HUES64 (cell line): ENCODE data around the gene RBM39.
"Not testable (repeated sequence)": the region's sequence is repeated elsewhere in the genome, so short reads cannot be mapped to it uniquely, and the experiment has no call there.

ENCODE experiments used
- H3K27ac ChIP-seq: 2 replicates; pipeline ENCODE4 v1.7.0; 2013; ENCODE audit warnings: low read depth, low read length, inconsistent platforms
- H3K27me3 ChIP-seq: 2 replicates; pipeline ENCODE4 v1.6.1; 2013; ENCODE audit warnings: mild to moderate bottlenecking, low read length; ENCODE audit not compliant: insufficient read depth
- H3K36me3 ChIP-seq: 2 replicates; pipeline ENCODE4 v1.6.1; 2013; ENCODE audit warnings: mild to moderate bottlenecking, low read length; ENCODE audit not compliant: insufficient read depth
- H3K4me1 ChIP-seq: 2 replicates; pipeline ENCODE4 v1.6.1; 2013; ENCODE audit warnings: mild to moderate bottlenecking, low read length, moderate library complexity; ENCODE audit not compliant: insufficient read depth
- H3K4me3 ChIP-seq: 2 replicates; pipeline ENCODE4 v1.5.1; 2013; ENCODE audit warnings: mild to moderate bottlenecking, low read length, moderate library complexity
- H3K9ac ChIP-seq: 2 replicates; pipeline ENCODE4 v1.6.1; 2013; ENCODE audit warnings: mild to moderate bottlenecking, low read depth, low read length
- H3K9me3 ChIP-seq: 2 replicates; pipeline ENCODE4 v1.6.1; 2013; ENCODE audit warnings: low read depth, low read length; ENCODE audit not compliant: insufficient read depth
- WGBS: fragments of 150-250, 120-280 bp; methylation state at CpG from one replicate; pipeline ENCODE4 v1.1.7; 2013; ENCODE audit warnings: missing lambda C conversion rate; 5-methylcytosine and 5-hydroxymethylcytosine counted together

Gene RBM39

DNA sequence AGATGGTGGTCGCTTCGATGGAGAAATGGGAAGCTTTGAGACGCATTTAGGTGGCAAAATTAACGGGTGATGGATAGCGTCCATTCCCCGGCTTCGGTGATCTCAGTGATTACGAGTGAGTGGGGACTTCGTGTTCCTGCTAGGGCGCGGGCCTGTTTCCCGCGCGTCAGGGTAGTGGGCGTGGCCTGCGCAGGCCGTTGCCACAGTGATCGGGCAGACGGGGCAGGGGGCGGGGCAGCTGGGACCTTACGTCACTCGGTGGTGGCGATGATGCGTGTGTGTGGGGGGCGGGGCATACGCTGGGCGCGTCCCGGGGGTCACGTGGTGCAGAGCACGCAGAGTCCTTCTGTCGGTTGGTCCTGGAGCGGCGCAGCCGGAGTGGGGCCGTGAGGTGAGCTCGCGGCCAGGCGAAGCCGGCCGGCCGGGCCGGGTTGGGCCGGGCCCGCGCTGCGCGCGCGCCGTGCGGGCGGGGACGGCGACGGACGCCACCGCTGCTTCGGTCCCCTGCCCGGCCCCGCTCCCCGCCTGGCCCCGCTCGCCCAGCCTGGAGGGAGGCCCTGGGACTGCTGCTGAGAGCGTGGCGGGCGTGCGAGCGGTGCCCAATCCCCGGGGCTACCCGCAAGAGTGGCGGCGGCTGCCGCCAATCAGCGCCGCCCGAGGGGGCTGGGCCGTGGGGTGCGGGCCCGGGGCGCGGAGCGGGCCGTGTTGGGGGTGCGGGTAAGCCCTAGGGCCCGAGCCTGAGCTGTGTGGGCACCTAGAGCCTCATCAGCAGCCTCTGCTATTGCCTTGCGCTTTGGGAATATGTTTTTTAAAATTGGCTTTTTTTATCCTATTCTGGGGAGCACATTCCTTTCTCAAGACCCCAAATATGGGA is 29.9 kb upstream of the RBM39 start, which contains the start of gene PHF20:
PHF20 (plus strand) TSS at position 327 of the 874 bp plus-strand sequence. CDS start 29,508 bp downstream, outside the sequence.
- Histone ChIP-seq H3K4me1 (peaks cover 30% of the 10 kb centered on the region), H3K9ac (peak within 1 kb of the TSS; percentile 81), H3K27ac (peak within 1 kb of the TSS; percentile 67), H3K4me3 (peak within 1 kb of the TSS; percentile 95), H3K36me3 (peaks cover 9% of the 10 kb centered on the region), H3K27me3 (peaks cover 9% of the 10 kb centered on the region), H3K9me3 (no peaks in the 10 kb centered on the region; the same call in 1 of the 2 replicates)
- 4% methylated on average over 86 of the region's 87 CpGs for WGBS

DNA sequence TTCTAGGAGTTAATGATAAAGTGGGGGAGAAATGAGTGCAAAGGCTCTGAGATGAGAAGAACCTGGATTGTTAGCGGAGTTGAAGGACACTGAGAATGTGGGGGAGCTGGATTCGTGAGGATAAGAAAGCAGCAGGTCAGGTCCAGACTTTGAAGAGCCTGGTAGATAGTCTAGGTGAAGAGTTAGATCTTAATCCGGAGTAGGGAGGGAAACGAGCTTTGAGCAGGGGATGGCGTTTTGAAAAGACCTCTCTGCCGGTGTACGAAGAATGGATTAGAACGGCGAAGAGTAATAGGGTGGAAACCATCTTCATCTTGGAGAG is 29.3 kb upstream of the RBM39 start:
- WGBS = 79% methylated on average over 9 of the region's 9 CpGs
- peak overlapping the region; percentile 95 for H3K4me3 ChIP-seq
- H3K9ac ChIP-seq = no peak overlapping the region

DNA sequence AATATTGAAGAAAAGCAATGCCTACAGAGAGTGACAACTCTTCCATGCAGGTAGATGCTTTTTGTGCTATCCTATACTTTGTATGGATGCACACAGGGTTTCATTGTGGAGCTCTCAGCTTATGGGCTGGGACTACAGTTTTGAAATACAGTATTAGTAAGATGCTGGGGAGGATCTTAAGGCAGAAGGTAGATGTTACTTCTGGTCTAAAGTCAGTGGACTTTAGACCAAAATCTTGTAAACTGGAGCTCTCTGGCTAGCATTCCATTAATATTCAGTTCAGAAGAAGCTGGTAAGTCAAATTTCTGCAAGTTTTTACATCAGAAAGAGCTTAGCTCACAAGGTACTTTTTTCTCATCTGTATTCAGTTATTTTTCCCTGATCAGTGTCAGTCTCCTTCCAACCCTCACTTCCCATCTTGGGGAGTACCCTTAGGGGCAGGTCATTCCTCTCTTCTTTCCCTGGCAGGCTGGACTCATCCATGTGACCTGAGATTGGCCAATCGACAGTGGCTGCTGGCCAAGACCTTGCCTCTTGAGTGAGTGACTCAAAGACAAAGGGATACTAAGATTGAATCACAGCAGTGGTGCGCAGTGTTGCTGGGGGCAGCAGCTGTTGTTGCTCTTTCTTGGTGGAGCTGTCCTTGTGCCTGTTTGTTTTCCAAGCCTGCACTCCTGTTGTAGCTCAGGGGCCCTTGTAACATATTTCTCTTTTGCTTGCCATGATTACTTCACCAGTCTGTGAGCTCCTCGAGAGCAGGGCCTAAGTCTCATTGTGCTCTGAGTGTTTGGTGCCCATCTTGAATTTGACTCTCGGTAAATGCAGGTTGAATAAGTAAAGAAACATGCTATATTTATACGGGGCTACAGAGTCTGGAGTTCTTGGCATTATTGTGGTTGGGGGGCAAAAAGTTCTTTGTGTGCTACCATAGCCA is 26.9 kb upstream of the RBM39 start:
- 49% methylated on average over 5 of the region's 5 CpGs for WGBS
- no peaks in the 10 kb centered on the region for H3K36me3 ChIP-seq
- H3K27me3 ChIP-seq = peaks cover 9% of the 10 kb centered on the region
- H3K27ac ChIP-seq = peak overlapping the region; percentile 86
- H3K4me1 ChIP-seq = peaks cover 30% of the 10 kb centered on the region
- peak overlapping the region; percentile 68 for H3K9ac ChIP-seq
- H3K4me3 ChIP-seq = no peak overlapping the region
- no peaks in the 10 kb centered on the region; the same call in 1 of the 2 replicates for H3K9me3 ChIP-seq

More for the DNA sequence above, 29.3 kb upstream of the RBM39 start:
- Histone ChIP-seq H3K9me3 (no peaks in the 10 kb centered on the region; the same call in 1 of the 2 replicates), H3K4me1 (peaks cover 30% of the 10 kb centered on the region), H3K27me3 (peaks cover 9% of the 10 kb centered on the region), H3K36me3 (peaks cover 9% of the 10 kb centered on the region), H3K27ac (no peak overlapping the region)

DNA sequence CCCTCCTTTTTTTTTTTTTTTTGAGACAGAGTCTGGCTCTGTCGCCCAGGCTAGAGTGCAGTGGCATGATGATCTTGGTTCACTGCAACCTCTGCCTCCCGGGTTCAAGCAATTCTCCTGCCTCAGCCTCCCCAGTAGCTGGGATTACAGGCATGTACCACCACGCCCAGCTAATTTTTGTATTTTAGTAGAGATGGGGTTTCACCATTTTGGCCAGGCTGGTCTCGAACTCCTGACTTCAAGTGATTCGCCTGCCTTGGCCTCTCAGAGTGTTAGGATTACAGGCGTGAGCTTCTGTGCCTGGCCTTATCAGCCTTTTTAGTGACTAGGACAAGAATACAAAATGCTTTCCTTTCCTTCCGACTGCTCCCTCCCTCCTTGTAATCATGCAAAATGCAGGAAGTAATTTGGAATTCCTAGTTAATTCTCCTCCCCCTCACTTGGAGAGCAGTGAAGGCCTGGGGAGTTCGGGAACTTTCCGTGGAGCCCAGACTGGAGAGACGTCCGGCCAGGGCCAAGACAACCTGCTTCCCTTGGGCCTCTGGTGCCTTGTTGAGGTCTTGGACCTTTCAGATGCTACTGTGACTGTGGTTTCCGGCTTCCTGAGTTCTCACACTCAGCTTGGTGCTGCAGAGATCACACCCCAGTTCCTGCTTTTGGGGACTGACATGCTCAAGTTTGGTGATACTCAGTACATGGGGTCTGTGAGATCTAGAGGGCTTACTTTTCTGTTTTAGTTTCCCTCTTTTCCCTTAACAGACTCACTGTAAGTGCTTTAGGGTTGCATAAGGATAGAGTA is 25.8 kb upstream of the RBM39 start:
- no peak overlapping the region for H3K4me3 ChIP-seq
- no peaks in the 10 kb centered on the region for H3K36me3 ChIP-seq
- WGBS = 74% methylated on average over 12 of the region's 12 CpGs
- H3K4me1 ChIP-seq = peaks cover 20% of the 10 kb centered on the region
- peak overlapping the region; percentile 53 for H3K9ac ChIP-seq
- peak overlapping the region; percentile 81 for H3K27ac ChIP-seq
- H3K27me3 ChIP-seq = peaks cover 9% of the 10 kb centered on the region
- no peaks in the 10 kb centered on the region; the same call in 1 of the 2 replicates for H3K9me3 ChIP-seq

- H3K4me3 ChIP-seq = no peak overlapping the region
- peaks cover 17% of the 10 kb centered on the region for H3K4me1 ChIP-seq
- H3K27me3 ChIP-seq = peaks cover 9% of the 10 kb centered on the region
- 92% methylated on average over 4 of the region's 4 CpGs for WGBS
- no peaks in the 10 kb centered on the region; the same call in 1 of the 2 replicates for H3K9me3 ChIP-seq
- H3K36me3 ChIP-seq = no peaks in the 10 kb centered on the region
- H3K27ac ChIP-seq = no peak overlapping the region
- no peak overlapping the region for H3K9ac ChIP-seq
Observed at GRCh38 chr20:35766843-35767242, 24.8 kb upstream of the RBM39 start.

DNA sequence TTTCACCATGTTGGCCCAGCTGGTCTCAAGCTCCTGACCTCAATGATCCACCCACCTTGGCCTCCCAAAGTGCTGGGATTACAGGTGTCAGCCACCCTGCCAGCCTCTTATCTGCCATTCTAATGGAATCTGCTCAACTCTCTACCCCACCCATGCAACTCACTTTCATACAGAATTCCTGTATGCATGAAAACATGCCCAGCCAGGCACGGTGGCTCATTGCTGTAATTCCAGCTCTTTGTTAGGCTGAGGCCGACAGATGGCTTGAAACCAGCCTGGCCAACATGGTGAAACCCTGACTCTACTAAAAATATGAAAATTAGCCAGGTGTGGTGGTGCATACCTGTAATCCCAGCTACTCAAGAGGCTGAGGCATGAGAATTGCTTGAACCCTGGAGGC is 22.9 kb upstream of the RBM39 start:
- not testable (repeated sequence) for H3K27ac ChIP-seq, H3K9me3 ChIP-seq, H3K9ac ChIP-seq, H3K4me3 ChIP-seq, H3K36me3 ChIP-seq, H3K27me3 ChIP-seq
- 93% methylated on average over 2 of the region's 2 CpGs for WGBS
- H3K4me1 ChIP-seq = peaks cover 17% of the 10 kb centered on the region

- Histone ChIP-seq H3K9ac (no peak overlapping the region), H3K9me3 (no peaks in the 10 kb centered on the region), H3K36me3 (no peaks in the 10 kb centered on the region), H3K4me3 (no peak overlapping the region), H3K27ac (no peak overlapping the region), H3K27me3 (no peaks in the 10 kb centered on the region), H3K4me1 (no peaks in the 10 kb centered on the region)
- 90% methylated on average over 3 of the region's 3 CpGs for WGBS
Observed at GRCh38 chr20:35762461-35762860, 20.4 kb upstream of the RBM39 start.

- 95% methylated on average over 11 of the region's 11 CpGs for WGBS
- not testable (repeated sequence) for H3K36me3 ChIP-seq, H3K4me3 ChIP-seq, H3K27me3 ChIP-seq, H3K9ac ChIP-seq, H3K27ac ChIP-seq, H3K9me3 ChIP-seq, H3K4me1 ChIP-seq
Observed at GRCh38 chr20:35761548-35761947, 19.5 kb upstream of the RBM39 start.

- no peaks in the 10 kb centered on the region for H3K27me3 ChIP-seq
- no peaks in the 10 kb centered on the region for H3K4me1 ChIP-seq
- no peak overlapping the region for H3K9ac ChIP-seq
- no peak overlapping the region for H3K27ac ChIP-seq
- H3K36me3 ChIP-seq = no peaks in the 10 kb centered on the region
- WGBS = 78% methylated on average over 4 of the region's 4 CpGs
- no peaks in the 10 kb centered on the region for H3K9me3 ChIP-seq
- no peak overlapping the region for H3K4me3 ChIP-seq
Observed at GRCh38 chr20:35757098-35757705, 15.1 kb upstream of the RBM39 start.

DNA sequence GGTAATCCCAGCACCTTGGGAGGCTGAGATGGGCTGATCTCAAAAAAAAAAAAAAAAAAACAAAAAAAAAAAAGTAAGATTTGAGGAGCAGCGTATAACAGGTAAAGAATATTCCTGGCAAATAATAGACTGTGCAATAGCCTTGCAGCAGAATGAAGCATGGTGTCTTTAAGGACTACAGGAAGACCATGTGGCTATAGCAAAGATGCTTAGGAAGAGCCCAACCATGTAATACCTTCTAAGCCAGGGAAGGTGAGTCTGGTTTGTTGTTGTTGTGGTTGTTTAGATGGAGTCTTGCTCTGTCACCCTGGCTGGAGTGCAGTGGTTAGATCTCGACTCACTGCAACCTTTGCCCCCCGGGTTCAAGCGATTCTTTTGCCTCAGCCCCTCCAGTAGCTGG is 14.3 kb upstream of the RBM39 start:
- no peaks in the 10 kb centered on the region for H3K27me3 ChIP-seq
- WGBS = 96% methylated on average over 4 of the region's 4 CpGs
- no peak overlapping the region for H3K27ac ChIP-seq
- H3K4me1 ChIP-seq = no peaks in the 10 kb centered on the region
- H3K4me3 ChIP-seq = no peak overlapping the region
- H3K9me3 ChIP-seq = no peaks in the 10 kb centered on the region
- no peak overlapping the region for H3K9ac ChIP-seq
- no peaks in the 10 kb centered on the region for H3K36me3 ChIP-seq
